H1 (cell line): ENCODE results near the gene NMRK2. TPM values are rescaled to one million over a fixed set of nuclear protein-coding genes. Genes with fewer than 3 reads are reported as not detected.
A peak's percentile ranks its signal among the peaks of the same experiment; 100 is the strongest.

Experiments
- CTCF ChIA-PET: fragments of 300-600 bp; sonication (Branson Sonifier 250); formaldehyde crosslinking; loops from one replicate; lab custom pipeline; 2021; ENCODE audit not compliant: partially characterized antibody; lab: Charles Lee
- POLR2A ChIA-PET: fragments of 300-600 bp; sonication (Branson Sonifier 250); formaldehyde crosslinking; loops from one replicate; lab custom pipeline; 2021; ENCODE audit warnings: inconsistent platforms; ENCODE audit not compliant: partially characterized antibody; lab: Charles Lee
- DNase-seq, 2 experiments: peaks; one replicate each; pipeline versions ENCODE4 v3.0.0 to v3.0.0-alpha.2; 2010 to 2022; ENCODE audit warnings: low spot score in 2 of 2, low read depth in 1 of 2, mixed read lengths in 1 of 2
- FAIRE-seq: peaks from 2 replicates; lab custom pipeline; 2011; peaks lifted over from hg19 to GRCh38; lab: Jason Lieb, UNC
- H2AFZ ChIP-seq: 2 replicates; pipeline ENCODE4 v1.8.1; 2012; ENCODE audit warnings: low read length, inconsistent platforms
- H2AK5ac ChIP-seq: 2 replicates; pipeline ENCODE4 v1.6.1; 2013; ENCODE audit warnings: low read depth, low read length
- H2BK120ac ChIP-seq: replicated peaks from 2 replicates; pipeline ENCODE3; 2013; ENCODE audit warnings: low read depth, low read length, inconsistent platforms
- H2BK12ac ChIP-seq: 2 replicates; pipeline ENCODE4 v1.6.1; 2013; ENCODE audit warnings: low read depth, low read length
- H2BK15ac ChIP-seq: 2 replicates; pipeline ENCODE4 v1.6.1; 2013; ENCODE audit warnings: low read length
- H2BK20ac ChIP-seq: 2 replicates; pipeline ENCODE4 v1.6.1; 2013; ENCODE audit warnings: low read length
- H2BK5ac ChIP-seq: 2 replicates; pipeline ENCODE4 v1.6.1; 2013; ENCODE audit warnings: low read depth, low read length
- H3K14ac ChIP-seq: 2 replicates; pipeline ENCODE4 v1.6.1; 2013; ENCODE audit warnings: inconsistent platforms; ENCODE audit not compliant: insufficient read length
- H3K18ac ChIP-seq: 2 replicates; pipeline ENCODE4 v1.6.1; 2013; ENCODE audit warnings: low read length; ENCODE audit errors: extremely low read depth
- H3K23ac ChIP-seq: 2 replicates; pipeline ENCODE4 v1.6.1; 2013; ENCODE audit warnings: inconsistent platforms; ENCODE audit not compliant: insufficient read length
- H3K23me2 ChIP-seq: 2 replicates; pipeline ENCODE4 v1.6.1; 2013; ENCODE audit warnings: low read depth, low read length
- H3K27ac ChIP-seq: 2 replicates; pipeline ENCODE4 v1.6.1; 2011; ENCODE audit warnings: low read depth, low read length, inconsistent platforms
- H3K27me3 ChIP-seq, 4 experiments: replicated peaks in 1 of 4; 1 replicate in 1 of 4; 2 replicates in 3 of 4; pipeline versions ENCODE4 v1.6.1 to v1.8.1; 2011 to 2013; ENCODE audit warnings: low read length in 3 of 4, mild to moderate bottlenecking in 3 of 4, inconsistent platforms in 2 of 4, mixed read lengths in 2 of 4, moderate library complexity in 1 of 4; ENCODE audit not compliant: control insufficient read depth in 3 of 4, insufficient read depth in 3 of 4; ENCODE audit errors: extremely low read depth in 1 of 4
- H3K36me3 ChIP-seq, 4 experiments: 2 replicates each; pipeline versions ENCODE4 v1.6.1 to v1.8.1; 2011 to 2013; ENCODE audit warnings: mild to moderate bottlenecking in 4 of 4, low read length in 3 of 4, moderate library complexity in 2 of 4, control low read depth in 1 of 4, inconsistent platforms in 1 of 4; ENCODE audit not compliant: insufficient read depth in 4 of 4, control insufficient read depth in 2 of 4
- H3K4ac ChIP-seq: replicated peaks from 2 replicates; pipeline ENCODE3; 2013; ENCODE audit warnings: low read length, low read depth, mixed read lengths, inconsistent platforms; ENCODE audit not compliant: insufficient read length
- H3K4me1 ChIP-seq, 4 experiments: replicated peaks in 1 of 4; 1 replicate in 1 of 4; 2 replicates in 3 of 4; pipeline versions ENCODE4 v1.6.1 to v1.8.1; 2011 to 2013; ENCODE audit warnings: low read length in 3 of 4, inconsistent platforms in 2 of 4, mixed read lengths in 1 of 4; ENCODE audit not compliant: insufficient read depth in 4 of 4, control insufficient read depth in 3 of 4
- H3K4me2 ChIP-seq, 2 experiments: 2 replicates each; pipeline versions ENCODE4 v1.6.1 to v1.8.1; 2011 to 2013; ENCODE audit warnings: low read depth in 2 of 2, low read length in 2 of 2, control low read depth in 1 of 2, inconsistent platforms in 1 of 2, mild to moderate bottlenecking in 1 of 2; ENCODE audit not compliant: insufficient read depth in 1 of 2
- H3K4me3 ChIP-seq, 4 experiments: fragments of 200-600, 300-600 bp in 1 of 4; sonication (generic), shearing (Covaris generic), sonication (Bioruptor Twin) in 1 of 4; 2 replicates each; pipeline versions ENCODE4 v1.5.1 to v1.8.1; 2011 to 2016; ENCODE audit warnings: low read length in 4 of 4, low read depth in 3 of 4, control low read depth in 2 of 4, inconsistent platforms in 2 of 4, mild to moderate bottlenecking in 2 of 4, mixed read lengths in 1 of 4, moderate library complexity in 1 of 4; ENCODE audit not compliant: insufficient read depth in 2 of 4; ENCODE audit errors: extremely low read depth in 1 of 4
- H3K56ac ChIP-seq: replicated peaks from 2 replicates; pipeline ENCODE3; 2013; ENCODE audit warnings: low read depth, mild to moderate bottlenecking, mixed read lengths, low read length, inconsistent platforms; ENCODE audit not compliant: insufficient read length
- H3K79me1 ChIP-seq: 2 replicates; pipeline ENCODE4 v1.6.1; 2013; ENCODE audit warnings: low read depth, low read length, control low read depth
- H3K79me2 ChIP-seq, 2 experiments: 2 replicates each; pipeline versions ENCODE4 v1.6.1 to v1.8.1; 2012 to 2013; ENCODE audit warnings: low read length in 2 of 2, mild to moderate bottlenecking in 2 of 2, inconsistent platforms in 1 of 2; ENCODE audit not compliant: insufficient read depth in 2 of 2, control insufficient read depth in 1 of 2
- H3K9ac ChIP-seq, 4 experiments: replicated peaks in 1 of 4; 1 replicate in 1 of 4; 2 replicates in 3 of 4; pipeline versions ENCODE4 v1.6.1 to v1.8.1; 2011 to 2013; ENCODE audit warnings: low read depth in 3 of 4, low read length in 3 of 4, control low read depth in 2 of 4, mild to moderate bottlenecking in 2 of 4, moderate library complexity in 2 of 4, inconsistent platforms in 1 of 4; ENCODE audit errors: extremely low read depth in 1 of 4
- H3K9me3 ChIP-seq, 2 experiments: 2 replicates each; pipeline versions ENCODE4 v1.6.1 to v1.8.1; 2012 to 2013; ENCODE audit warnings: mild to moderate bottlenecking in 2 of 2, moderate library complexity in 2 of 2, control low read depth in 1 of 2, inconsistent platforms in 1 of 2, low read depth in 1 of 2, low read length in 1 of 2, mixed read lengths in 1 of 2; ENCODE audit not compliant: insufficient read depth in 2 of 2
- H4K20me1 ChIP-seq, 2 experiments: replicated peaks in 1 of 2; 2 replicates each; pipeline versions ENCODE3 to v1.8.1; 2011 to 2013; ENCODE audit warnings: inconsistent platforms in 2 of 2, low read length in 2 of 2, mild to moderate bottlenecking in 1 of 2; ENCODE audit not compliant: insufficient read depth in 2 of 2, control insufficient read depth in 1 of 2
- H4K5ac ChIP-seq: 2 replicates; pipeline ENCODE4 v1.6.1; 2013; ENCODE audit warnings: low read length, low read depth, mixed read lengths, inconsistent platforms; ENCODE audit not compliant: insufficient read length
- H4K8ac ChIP-seq: 2 replicates; pipeline ENCODE4 v1.8.0; 2013; ENCODE audit warnings: mild to moderate bottlenecking, moderate library complexity, low read length, inconsistent platforms; ENCODE audit not compliant: insufficient read depth; ENCODE audit errors: extremely low read depth
- H4K91ac ChIP-seq: replicated peaks from 2 replicates; pipeline ENCODE3; 2013; ENCODE audit warnings: low read length, mixed read lengths, inconsistent platforms; ENCODE audit not compliant: insufficient read length
- CBX5 ChIP-seq: fragments of 300-800, 300-1000 bp; sonication (generic); IDR thresholded peaks from 2 replicates; pipeline ENCODE4 v1.7.1; 2016; ENCODE audit warnings: antibody characterized with exemption, low read length, low read depth
- CEBPB ChIP-seq: IDR thresholded peaks from 2 replicates; pipeline ENCODE4 v1.6.1; 2012; ENCODE audit warnings: low read depth, low read length
- CHD1 ChIP-seq: IDR thresholded peaks from 2 replicates; pipeline ENCODE4 v1.6.1; 2012; ENCODE audit warnings: low read depth, low read length, improper control_type of control experiment
- EZH2 ChIP-seq: fragments of 200-600 bp; sonication (generic); IDR thresholded peaks from 2 replicates; pipeline ENCODE4 v1.7.1; 2012; ENCODE audit warnings: low read depth, mild to moderate bottlenecking, moderate library complexity, low read length, inconsistent platforms; ENCODE audit not compliant: severe bottlenecking
- KDM5A ChIP-seq: fragments of 200-600 bp; IDR thresholded peaks from 2 replicates; pipeline ENCODE4 v1.7.1; 2012; ENCODE audit warnings: mild to moderate bottlenecking, low read length, inconsistent platforms, mixed read lengths
- MAFK ChIP-seq: IDR thresholded peaks from 2 replicates; pipeline ENCODE4 v1.6.1; 2012; ENCODE audit warnings: low read depth, mild to moderate bottlenecking, improper control_type of control experiment, low read length
- PHF8 ChIP-seq: fragments of 200-600 bp; sonication (generic); conservative IDR thresholded peaks from 2 replicates; pipeline ENCODE4 v1.7.1; 2012; ENCODE audit warnings: low read depth, mild to moderate bottlenecking, inconsistent platforms, low read length, moderate library complexity
- POLR2A ChIP-seq, 2 experiments: IDR thresholded peaks; 1 replicate in 1 of 2; 2 replicates in 1 of 2; pipeline ENCODE4 v1.6.1; 2011; ENCODE audit warnings: low read depth in 2 of 2, low read length in 2 of 2, mild to moderate bottlenecking in 2 of 2; ENCODE audit errors: control extremely low read depth in 1 of 2
- POU5F1 ChIP-seq: IDR thresholded peaks from 2 replicates; pipeline ENCODE4 v1.6.1; 2011; ENCODE audit warnings: low read depth, mild to moderate bottlenecking, low read length, moderate library complexity
- SRF ChIP-seq: IDR thresholded peaks from 2 replicates; pipeline ENCODE4 v1.6.1; 2011; ENCODE audit warnings: mild to moderate bottlenecking, low read depth, low read length, moderate library complexity
- TAF1 ChIP-seq: IDR thresholded peaks from 2 replicates; pipeline ENCODE4 v1.6.1; 2011; ENCODE audit warnings: mild to moderate bottlenecking, low read depth, low read length
- YY1 ChIP-seq: IDR thresholded peaks from 2 replicates; pipeline ENCODE4 v1.6.1; 2011; ENCODE audit warnings: low read depth, mild to moderate bottlenecking, low read length
- WGBS, 2 experiments: shearing (Covaris generic) in 1 of 2; methylation state at CpG; one replicate each; pipeline versions ENCODE4 v1.1.6 to v1.1.7; 2013 to 2015; ENCODE audit warnings: low lambda C conversion rate in 2 of 2, mixed read lengths in 2 of 2, inconsistent platforms in 1 of 2, low coverage in 1 of 2, missing lambda C conversion rate in 1 of 2; ENCODE audit not compliant: insufficient replicate concordance in 2 of 2, insufficient coverage in 1 of 2, insufficient read length in 1 of 2; ENCODE audit errors: extremely low coverage in 1 of 2, missing lambda C conversion rate in 1 of 2; 5-methylcytosine and 5-hydroxymethylcytosine counted together
- polyA plus RNA-seq, 7 experiments: library from polyadenylated mRNA; depleted of rRNA in 3 of 7; stranded (reverse) in 5 of 7; unstranded in 2 of 7; fragments of >200 nt in 5 of 7; fragments of 200-250 nt in 2 of 7; gene quantifications; 1 replicate in 5 of 7; 2 replicates in 1 of 7; 4 replicates in 1 of 7; pipeline versions ENCODE4 v1.2.1 to v1.2.3, GENCODE V29; 2011 to 2013; ENCODE audit warnings: missing spikeins in 2 of 7, mixed read lengths in 2 of 7
- total RNA-seq: library from RNA; stranded (reverse); fragmentation: NEBNext Ultra II Directional; extraction: Animal tissue kit (Norgen Biotek cat#: 25700); gene quantifications from 2 replicates; pipeline ENCODE4 v1.2.1, GENCODE V29; 2021

NMRK2 gene
- total and polyA plus RNA-seq, 2 of the 8 experiments (the other 6 are each of a cell fraction or from before 2014, with no cell fraction given): 87.4 to 206 TPM

GRCh38 chr19:3970313-3970807 lies 37.5 kb downstream of the NMRK2 start:
- Histone ChIP-seq H3K18ac (no peak overlapping the region; the same call in 1 of the 2 replicates), H3K79me1 (peaks cover 2% of the 10 kb centered on the region; the same call in 1 of the 2 replicates), H2BK120ac (no peak overlapping the region), H3K4ac (no peak overlapping the region), H3K4me1 (peaks cover 2 to 14% (median 6%) of the 10 kb centered on the region in 4 experiments; a peak in 6 of 7 replicates), H3K56ac (peak overlapping the region; percentile 64), H3K9ac (peak overlapping the region; percentile 82 to 87 (median 84)), H4K5ac (no peak overlapping the region), H3K27ac (peak overlapping the region; percentile 78; the same call in 1 of the 2 replicates), H2BK15ac (no peak overlapping the region), H3K36me3 (peaks cover 7 to 28% (median 16%) of the 10 kb centered on the region in 4 experiments; a peak in 7 of 8 replicates), H3K27me3 (no peaks in the 10 kb centered on the region)
- 3% methylated on average over 11 of the region's 22 CpGs; no CpG with 5 or more reads in 1 of the 2 experiments for WGBS, 2 experiments
- DNase-seq: no peak
- CTCF ChIA-PET: interaction anchor here (0.6 to 1.2 kb wide), 2 partner anchors 17 to 93 kb away, joined by 3 to 6 read pairs; no protein-coding TSS in a partner anchor
- TF ChIP-seq YY1 (no peak), PHF8 (no peak), EZH2 (no peak), SRF (no peak), POU5F1 (no peak), MAFK (no peak), CEBPB (no peak), CHD1 (no peak), KDM5A (no peak), TAF1 (no peak), CBX5 (no peak), POLR2A (IDR thresholded peaks at IDR 0.05; ENCODE audit: control extremely low read depth in 1 of 2, low read depth in 2 of 2, low read length in 2 of 2) (no peak)
- TF ChIP-seq, all 59 proteins: peak for 0
- no peak overlapping the region for H4K91ac ChIP-seq
- peaks cover 7% of the 10 kb centered on the region; the same call in 1 of the 2 replicates for H3K23me2 ChIP-seq
- peaks cover 14 to 22% of the 10 kb centered on the region in 2 experiments for H4K20me1 ChIP-seq
- peak overlapping the region; percentile 94 for H4K8ac ChIP-seq
- H3K4me2 ChIP-seq: peak overlapping the region; percentile 88 to 92
- H2AK5ac ChIP-seq: 0 out of 2 replicates have a peak overlapping the region, but pooled peaks have one; percentile 77
- no peak overlapping the region for H2AFZ ChIP-seq
- POLR2A ChIA-PET: interaction anchor here (0.8 to 24.8 kb wide), 16 partner anchors 10 to 164 kb away, joined by 3 to 870 read pairs (median 5); partner anchors contain the start of genes EEF2 and NMRK2
- no peak overlapping the region for H3K23ac ChIP-seq
- H3K9me3 ChIP-seq: no peaks in the 10 kb centered on the region
- peaks cover 8 to 42% of the 10 kb centered on the region in 2 experiments; a peak in 3 of 4 replicates for H3K79me2 ChIP-seq
- no peak for FAIRE-seq
- H2BK20ac ChIP-seq: no peak overlapping the region
- no peak overlapping the region for H2BK5ac ChIP-seq
- no peak overlapping the region for H3K14ac ChIP-seq
- peak overlapping the region; percentile 69 to 92 (median 75) for H3K4me3 ChIP-seq
- no peak overlapping the region; the same call in 1 of the 2 replicates for H2BK12ac ChIP-seq
